SK-N-SH (cell line): ENCODE data around the gene RPS6KA5.

Experiments used
- CTCF ChIP-seq: fragments of 200-600 bp; sonication (generic); IDR thresholded peaks from 2 replicates; pipeline ENCODE4 v1.6.1; 2017; ENCODE audit warnings: antibody characterized with exemption, mild to moderate bottlenecking, moderate library complexity
- TF ChIP-seq, protein P1 (sequence below): IDR thresholded peaks from 2 replicates; pipeline ENCODE4 v1.4.0; 2012; ENCODE audit warnings: low read depth

DNA sequence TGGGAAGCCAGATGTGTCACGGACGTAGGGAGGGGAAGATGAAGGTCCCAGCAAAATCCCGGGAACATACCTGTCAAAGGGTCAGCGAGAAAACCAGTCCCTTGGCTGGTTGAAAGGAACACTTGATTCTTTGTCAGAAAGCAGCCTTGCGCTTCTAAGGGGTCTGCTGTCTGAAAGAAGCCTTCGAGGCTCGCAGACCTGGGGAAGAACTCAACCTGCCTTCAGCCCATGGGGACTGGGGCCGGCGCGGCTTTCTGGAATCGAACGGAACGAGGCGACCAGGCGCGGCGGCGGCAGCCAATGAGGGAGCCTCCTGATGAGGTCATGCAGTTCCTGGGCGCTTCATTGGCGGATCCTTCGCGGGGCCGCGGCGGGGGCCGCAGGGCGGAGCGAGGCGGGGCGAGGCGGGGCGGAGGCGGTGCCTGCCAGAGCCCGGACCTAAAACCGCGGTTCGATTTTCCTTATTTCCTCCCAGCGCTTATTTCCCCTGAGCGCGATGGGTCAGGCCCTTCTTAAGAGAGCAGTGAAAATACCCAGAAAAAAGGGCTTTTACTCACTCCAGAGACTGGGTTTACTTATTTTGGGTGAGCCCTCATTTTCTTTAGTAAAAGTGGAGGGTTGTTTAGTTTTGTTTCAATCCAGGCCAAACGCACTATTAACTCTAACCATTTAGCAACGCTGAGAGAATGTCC is 232.4 kb downstream of the RPS6KA5 start:
- no peak for TF ChIP-seq CTCF
- TF ChIP-seq, protein P1, sequence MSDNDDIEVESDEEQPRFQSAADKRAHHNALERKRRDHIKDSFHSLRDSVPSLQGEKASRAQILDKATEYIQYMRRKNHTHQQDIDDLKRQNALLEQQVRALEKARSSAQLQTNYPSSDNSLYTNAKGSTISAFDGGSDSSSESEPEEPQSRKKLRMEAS: peak; percentile 89
